ENCODE results near the gene CDK5RAP3.

DNA sequence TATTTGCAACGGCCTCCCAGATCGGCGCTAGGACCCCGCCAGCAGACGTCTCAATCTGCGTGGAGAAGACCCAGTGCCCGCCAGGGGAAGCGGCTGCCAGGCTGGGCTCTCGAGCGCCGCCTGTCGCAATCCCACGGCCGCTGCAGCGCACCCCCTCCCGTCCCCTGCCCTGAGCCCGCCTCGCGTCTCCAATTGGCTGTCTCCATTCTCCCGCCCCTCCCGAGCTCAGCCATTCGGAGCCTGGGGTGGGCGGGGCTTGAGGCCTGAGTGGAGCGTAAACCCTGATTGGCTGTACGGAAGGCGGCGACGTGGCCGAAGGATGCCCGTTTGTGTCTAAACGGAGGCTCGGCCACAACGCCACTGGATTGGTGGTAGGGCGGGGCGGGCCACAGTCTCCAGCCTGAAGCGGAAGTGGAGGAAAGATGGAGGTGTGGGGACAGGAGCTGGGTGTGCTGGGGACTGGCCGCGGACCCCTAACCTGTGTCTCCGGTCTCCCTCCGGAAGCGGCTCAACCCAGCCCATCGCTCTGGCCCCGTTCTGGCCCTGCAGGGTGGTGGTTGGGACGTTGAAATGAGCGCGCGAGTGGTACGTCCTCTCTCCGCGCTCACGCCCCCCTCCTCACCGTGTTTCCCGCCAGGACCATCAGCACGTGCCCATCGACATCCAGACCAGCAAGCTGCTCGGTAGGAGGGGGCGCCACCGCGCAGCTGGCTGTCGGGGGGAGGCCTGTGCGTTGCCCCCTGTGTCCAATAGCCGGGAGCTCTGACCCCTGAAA lies at the start of gene CDK5RAP3:
- no peak for TF ChIP-seq EZH2 (IDR thresholded peaks at IDR 0.05; ENCODE audit: insufficient read depth, low read length)
- TF ChIP-seq, protein P1, sequence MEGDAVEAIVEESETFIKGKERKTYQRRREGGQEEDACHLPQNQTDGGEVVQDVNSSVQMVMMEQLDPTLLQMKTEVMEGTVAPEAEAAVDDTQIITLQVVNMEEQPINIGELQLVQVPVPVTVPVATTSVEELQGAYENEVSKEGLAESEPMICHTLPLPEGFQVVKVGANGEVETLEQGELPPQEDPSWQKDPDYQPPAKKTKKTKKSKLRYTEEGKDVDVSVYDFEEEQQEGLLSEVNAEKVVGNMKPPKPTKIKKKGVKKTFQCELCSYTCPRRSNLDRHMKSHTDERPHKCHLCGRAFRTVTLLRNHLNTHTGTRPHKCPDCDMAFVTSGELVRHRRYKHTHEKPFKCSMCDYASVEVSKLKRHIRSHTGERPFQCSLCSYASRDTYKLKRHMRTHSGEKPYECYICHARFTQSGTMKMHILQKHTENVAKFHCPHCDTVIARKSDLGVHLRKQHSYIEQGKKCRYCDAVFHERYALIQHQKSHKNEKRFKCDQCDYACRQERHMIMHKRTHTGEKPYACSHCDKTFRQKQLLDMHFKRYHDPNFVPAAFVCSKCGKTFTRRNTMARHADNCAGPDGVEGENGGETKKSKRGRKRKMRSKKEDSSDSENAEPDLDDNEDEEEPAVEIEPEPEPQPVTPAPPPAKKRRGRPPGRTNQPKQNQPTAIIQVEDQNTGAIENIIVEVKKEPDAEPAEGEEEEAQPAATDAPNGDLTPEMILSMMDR (IDR thresholded peaks at IDR 0.05; ENCODE audit: insufficient read depth, low read depth, low read length) = peak; percentile 56
